Endothelial cell of umbilical vein (primary cell): Measurements from ENCODE around the gene ZNF219.

ENCODE experiments used
- CTCF ChIP-seq, 2 donors: IDR thresholded peaks; 1 replicate in 1 of 2; 2 replicates in 1 of 2; pipeline ENCODE4 v1.5.1; 2011; ENCODE audit warnings: low read length in 2 of 2, mild to moderate bottlenecking in 2 of 2, moderate library complexity in 2 of 2, control low read depth in 1 of 2, inconsistent platforms in 1 of 2, low read depth in 1 of 2; ENCODE audit not compliant: insufficient read depth in 1 of 2; ENCODE audit errors: extremely low read depth in 1 of 2
- MAX ChIP-seq: IDR thresholded peaks from 2 replicates; pipeline ENCODE4 v1.6.1; 2011; ENCODE audit not compliant: insufficient read depth, insufficient read length
- POLR2A ChIP-seq: IDR thresholded peaks from 2 replicates; pipeline ENCODE4 v1.6.1; 2012; ENCODE audit warnings: low read depth, mild to moderate bottlenecking, control low read depth, low read length
- POLR2AphosphoS5 ChIP-seq: IDR thresholded peaks from 2 replicates; pipeline ENCODE4 v1.6.1; 2012; ENCODE audit warnings: low read depth, mild to moderate bottlenecking, control low read depth, low read length, moderate library complexity; ENCODE audit not compliant: insufficient read depth

GRCh38 chr14:21074398-21075272, 23.8 kb downstream of the ZNF219 start:
- TF ChIP-seq CTCF (IDR thresholded peaks at IDR 0.05; ENCODE audit: extremely low read depth in 1 of 2, insufficient read depth in 1 of 2, low read depth in 1 of 2, low read length in 2 of 2) (no peak), POLR2AphosphoS5 (no peak), POLR2A (no peak), MAX (no peak)
